Breast epithelium (tissue), 3 donors: ENCODE data around the gene GSTP1.

Source experiments
- CTCF ChIP-seq, 3 donors: fragments of 450-650 bp; IDR thresholded peaks; one replicate each; pipeline ENCODE4 v1.5.1; 2016 to 2017; ENCODE audit warnings: antibody characterized with exemption in 3 of 3, mild to moderate bottlenecking in 3 of 3, moderate library complexity in 3 of 3
- POLR2A ChIP-seq: fragments of 450-650 bp; IDR thresholded peaks from one replicate; pipeline ENCODE4 v1.6.1; 2016; ENCODE audit warnings: antibody characterized with exemption, mild to moderate bottlenecking, moderate library complexity
- POLR2AphosphoS5 ChIP-seq, 3 donors: sonication (generic); formaldehyde crosslinking; IDR thresholded peaks; one replicate each; pipeline ENCODE4 v1.6.1; 2017; ENCODE audit warnings: antibody characterized with exemption in 3 of 3

GRCh38 chr11:67600324-67601029 lies 16.9 kb downstream of the GSTP1 start:
- TF ChIP-seq CTCF (IDR thresholded peaks at IDR 0.05) (no peak), POLR2A (no peak), POLR2AphosphoS5 (IDR thresholded peaks at IDR 0.05) (no peak)
